Medulla oblongata (tissue), 1 donor: Measurements from ENCODE around the gene FNDC3B.

Experiments
- DNase-seq: peaks from one replicate; pipeline ENCODE4 v3.0.0-alpha.2; 2015; ENCODE audit errors: extremely low spot score

The FNDC3B gene

DNA sequence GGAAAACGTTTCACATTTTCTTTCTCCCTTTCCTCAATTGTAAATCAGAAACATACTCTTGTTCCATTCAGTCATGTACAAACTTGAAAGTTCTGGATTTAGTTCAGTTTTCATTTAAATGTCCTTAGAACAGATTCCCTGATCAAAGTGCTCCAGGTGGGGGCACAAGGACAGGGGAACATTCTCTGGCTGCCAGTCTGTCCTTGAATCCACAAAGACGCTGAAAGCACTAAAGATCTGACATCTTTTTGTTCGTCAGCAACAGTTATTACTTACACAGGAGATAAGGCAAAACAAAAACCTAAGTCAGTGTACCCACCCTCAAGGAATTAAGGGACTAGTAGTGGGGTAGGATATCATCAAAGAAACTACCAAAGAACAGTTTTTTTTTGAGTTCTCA, 269.7 kb downstream of the FNDC3B start:
- no peak for DNase-seq

DNA sequence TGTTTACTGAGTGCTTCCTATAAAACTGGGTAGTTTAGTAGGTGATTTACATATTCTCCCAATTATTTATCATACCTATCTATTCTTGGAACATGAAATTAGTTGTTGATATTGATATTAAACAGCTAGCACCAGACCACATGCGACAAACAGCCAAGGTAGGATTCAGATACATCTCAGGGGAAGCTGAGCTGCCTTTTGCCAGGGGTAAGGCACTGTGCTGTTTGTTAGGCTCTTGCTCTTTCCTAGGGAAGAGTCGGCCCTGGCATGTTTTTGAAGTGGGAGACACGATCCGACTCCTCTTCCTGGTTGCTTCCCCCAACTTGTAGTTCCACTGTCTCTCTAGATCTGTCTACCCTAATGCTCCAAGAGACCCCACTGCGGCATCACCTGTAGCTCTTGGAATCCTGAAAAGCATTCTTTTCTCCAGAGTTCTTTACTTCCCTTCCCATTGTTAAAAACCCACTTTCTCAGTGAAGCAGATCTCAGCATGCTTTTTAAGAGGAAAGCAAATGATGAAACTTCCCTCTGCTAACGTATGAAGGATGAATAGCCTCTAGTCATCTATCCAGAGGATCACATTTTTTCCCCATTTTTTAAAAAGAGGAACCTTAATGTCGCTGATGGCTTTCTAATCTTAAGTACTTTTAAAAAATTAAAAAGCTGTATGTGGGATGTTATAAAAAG, 270.5 kb downstream of the FNDC3B start:
- DNase-seq = no peak

- no peak for DNase-seq
Measured at GRCh38 chr3:172310428-172310760, 271.0 kb downstream of the FNDC3B start.

DNA sequence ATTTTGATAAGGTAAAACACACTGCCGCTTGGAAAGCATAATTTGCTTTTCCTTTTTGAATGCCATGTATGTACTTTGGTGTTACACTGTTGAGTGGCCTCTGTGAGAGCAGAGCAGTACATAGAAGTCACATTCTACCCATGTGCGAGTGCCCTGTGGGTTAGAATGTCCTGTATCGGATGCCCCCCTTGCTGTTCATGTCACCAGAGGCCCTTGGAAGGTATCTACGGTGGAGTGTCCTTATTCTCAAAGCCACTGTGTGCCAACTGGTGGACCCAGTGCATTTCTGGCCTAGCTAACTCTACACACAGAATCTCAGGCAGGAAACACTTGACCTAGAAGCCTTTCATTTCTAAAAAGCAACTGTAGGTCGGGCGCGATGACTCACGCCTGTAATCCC, 271.8 kb downstream of the FNDC3B start:
- DNase-seq = no peak

- DNase-seq = no peak
Measured at GRCh38 chr3:172312001-172312400, 272.6 kb downstream of the FNDC3B start.

DNA sequence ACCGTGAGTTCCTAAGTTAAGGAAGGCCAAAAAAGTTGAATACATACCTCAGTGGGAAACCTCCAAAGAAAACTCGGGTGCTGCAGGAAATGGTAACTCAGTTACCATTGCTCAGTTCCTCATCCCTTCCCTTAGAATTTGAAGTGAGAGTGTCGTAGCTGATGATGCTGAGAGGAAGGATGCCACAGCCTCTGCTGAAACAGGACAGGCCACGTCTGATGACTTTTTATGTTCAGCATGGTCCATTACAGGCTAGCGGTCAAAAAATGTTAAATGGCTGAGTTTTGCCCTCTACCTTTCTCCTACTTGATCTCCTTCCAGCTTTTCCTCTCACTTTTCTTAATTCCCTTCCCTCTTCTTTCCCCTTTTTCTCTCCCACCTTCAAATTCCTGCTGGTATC, 273.3 kb downstream of the FNDC3B start:
- no peak for DNase-seq

GRCh38 chr3:172313671-172314070, 274.3 kb downstream of the FNDC3B start:
- no peak for DNase-seq

- DNase-seq = no peak
Measured at GRCh38 chr3:172314591-172315160, 275.3 kb downstream of the FNDC3B start.

GRCh38 chr3:172315401-172316091, 276.2 kb downstream of the FNDC3B start:
- DNase-seq = no peak

GRCh38 chr3:172316758-172317157, 277.4 kb downstream of the FNDC3B start:
- DNase-seq = no peak

DNA sequence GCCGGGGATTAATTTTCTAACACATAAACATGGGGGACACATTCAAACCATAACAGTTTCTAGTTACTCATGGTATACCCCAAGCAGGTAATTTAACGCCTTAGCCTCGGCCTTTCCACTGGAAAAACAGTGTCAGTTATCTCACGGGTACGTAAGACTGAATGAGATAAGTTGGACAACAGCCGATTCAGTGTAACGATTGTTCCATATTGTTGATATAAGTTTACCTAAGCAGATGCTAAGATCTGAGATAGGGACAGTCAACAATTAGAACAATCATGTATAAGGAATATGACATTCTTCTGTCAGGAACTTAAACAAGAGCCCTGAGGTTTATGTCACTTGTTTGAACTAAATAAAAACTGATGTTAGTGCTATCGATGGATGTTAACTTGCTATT, 278.1 kb downstream of the FNDC3B start:
- DNase-seq = no peak

DNA sequence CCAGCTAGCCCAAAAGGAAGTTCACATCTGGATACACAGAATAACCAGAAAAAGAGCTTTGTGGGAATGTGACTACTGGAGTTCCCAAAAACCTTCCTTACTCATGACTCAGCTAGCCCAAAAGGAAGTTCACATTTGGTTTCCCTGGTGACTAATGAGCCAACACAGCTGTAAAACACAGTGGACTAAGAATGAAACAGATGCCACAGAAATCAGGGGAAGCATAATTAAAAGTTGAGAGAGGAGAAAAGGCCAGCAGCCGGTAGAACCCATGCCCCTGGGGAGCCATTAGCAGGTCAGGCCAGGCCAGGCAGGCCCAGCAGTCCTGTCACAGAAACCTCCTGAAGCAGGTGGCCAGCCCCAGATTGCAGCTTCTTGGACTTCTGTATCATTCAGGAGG, 278.6 kb downstream of the FNDC3B start:
- DNase-seq = peak; percentile 59

- DNase-seq = no peak
Measured at GRCh38 chr3:172319595-172319994, 280.2 kb downstream of the FNDC3B start.

DNA sequence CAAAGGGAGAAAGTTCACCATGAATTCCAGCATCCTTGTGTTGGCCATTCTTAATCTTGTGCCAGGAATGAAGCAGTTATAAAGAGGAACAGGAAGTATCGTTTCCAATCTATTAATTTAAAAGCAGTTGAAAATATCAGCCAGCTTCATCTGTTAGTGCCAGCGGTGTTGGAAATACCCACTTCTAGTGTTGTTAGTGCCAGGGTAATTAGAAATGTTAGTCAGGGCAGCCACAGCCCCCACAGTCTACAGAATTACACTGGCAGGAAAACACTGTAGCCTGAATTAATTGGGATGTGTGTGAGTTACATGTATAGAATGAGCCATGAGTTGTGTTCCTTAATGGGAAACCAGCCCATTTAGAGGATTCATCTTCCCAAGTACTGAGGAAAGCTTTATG, 281.1 kb downstream of the FNDC3B start:
- DNase-seq = no peak

GRCh38 chr3:172321035-172321434, 281.7 kb downstream of the FNDC3B start:
- DNase-seq = no peak

GRCh38 chr3:172323894-172324610, 284.7 kb downstream of the FNDC3B start:
- DNase-seq = no peak

DNA sequence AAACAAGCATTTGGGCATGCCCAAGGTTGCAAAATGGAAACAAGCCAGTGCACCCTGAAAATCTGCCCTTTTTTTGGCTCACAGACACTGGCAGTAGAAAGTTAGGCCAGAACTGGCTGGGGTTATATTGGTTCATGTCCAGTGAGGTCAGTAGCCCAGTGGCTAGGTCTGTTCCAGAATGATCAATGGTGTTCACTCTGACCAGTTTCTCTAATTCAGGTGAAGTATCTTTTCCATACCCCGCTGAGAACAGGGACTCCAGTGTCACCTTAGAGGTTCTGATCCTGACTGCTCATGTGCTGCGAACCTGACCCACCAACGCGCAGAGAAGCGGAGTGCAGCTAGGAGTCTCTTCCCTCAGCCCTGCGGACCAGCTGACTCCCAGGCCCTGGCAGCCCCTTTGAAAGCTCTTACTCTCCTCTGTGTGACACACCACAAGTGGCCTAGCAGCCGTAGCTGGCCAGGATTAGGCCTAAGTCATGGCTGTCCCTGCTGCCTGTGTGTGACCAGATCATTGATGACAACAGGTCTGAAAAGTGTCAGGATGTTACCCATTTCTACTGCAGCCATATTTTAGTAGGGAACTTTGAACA, 285.3 kb downstream of the FNDC3B start:
- DNase-seq = peak; percentile 37

DNA sequence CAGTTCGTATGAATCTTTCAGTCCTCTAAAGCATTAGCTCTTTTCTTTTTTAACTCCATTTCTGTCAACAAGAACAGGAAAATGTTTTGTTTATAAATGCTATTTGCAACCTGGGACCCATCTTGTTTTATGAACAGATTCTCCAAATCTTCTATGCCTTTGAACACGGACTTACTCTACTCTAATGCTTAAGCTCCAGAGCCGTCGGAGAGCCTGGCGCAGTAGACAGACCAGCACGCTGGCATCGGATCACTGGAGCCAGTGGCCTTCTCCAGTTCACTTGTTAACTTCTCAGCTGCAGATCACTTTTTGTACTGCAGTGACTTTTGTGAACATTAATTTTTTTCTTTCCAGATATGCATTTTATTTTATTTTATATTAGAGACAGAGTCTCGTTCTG, 286.1 kb downstream of the FNDC3B start:
- DNase-seq = no peak

GRCh38 chr3:172326993-172327392, 287.6 kb downstream of the FNDC3B start:
- DNase-seq = no peak

DNA sequence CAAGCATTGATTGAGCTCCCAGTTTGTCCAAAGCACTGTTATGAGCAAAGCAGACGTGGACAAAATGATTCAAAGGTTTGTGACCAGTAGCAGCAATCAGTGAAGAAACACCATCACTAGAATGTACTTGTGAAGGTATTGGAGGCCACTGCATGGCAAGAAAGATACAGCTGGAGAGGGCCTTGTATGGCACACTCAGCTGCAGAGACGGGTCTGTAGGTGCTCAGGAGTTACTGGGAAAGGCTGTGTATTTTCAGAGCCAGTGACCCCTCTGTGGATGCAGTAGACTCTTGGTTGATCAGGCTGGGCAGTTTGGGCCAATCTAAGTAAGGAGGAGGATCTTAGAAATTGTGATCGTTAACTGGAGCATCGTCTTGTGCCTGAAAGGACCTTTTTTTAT, 288.9 kb downstream of the FNDC3B start:
- no peak for DNase-seq

- DNase-seq = no peak
Measured at GRCh38 chr3:172329070-172329469, 289.7 kb downstream of the FNDC3B start.

DNA sequence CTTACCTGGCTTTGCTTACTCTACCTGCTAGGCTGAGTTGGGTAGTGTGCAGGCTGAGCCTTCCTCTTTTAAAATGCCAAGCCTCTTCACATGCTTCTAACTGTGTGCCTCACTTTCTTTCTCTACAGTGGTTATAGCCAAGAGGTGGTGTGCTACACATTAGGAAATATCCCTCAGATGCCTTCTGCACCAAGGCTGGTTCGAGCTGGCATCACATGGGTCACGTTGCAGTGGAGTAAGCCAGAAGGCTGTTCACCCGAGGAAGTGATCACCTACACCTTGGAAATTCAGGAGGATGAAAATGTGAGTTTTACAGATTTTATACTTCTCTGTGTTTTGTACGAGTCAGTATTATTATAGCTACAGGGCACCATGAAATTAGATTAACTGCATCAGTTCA, 291.0 kb downstream of the FNDC3B start:
- DNase-seq = no peak
